ENCODE measurements around the gene SLC9A6.
"Not testable (repeated sequence)": the region's sequence is repeated elsewhere in the genome, so short reads cannot be mapped to it uniquely, and the experiment has no call there.

Gene SLC9A6

DNA sequence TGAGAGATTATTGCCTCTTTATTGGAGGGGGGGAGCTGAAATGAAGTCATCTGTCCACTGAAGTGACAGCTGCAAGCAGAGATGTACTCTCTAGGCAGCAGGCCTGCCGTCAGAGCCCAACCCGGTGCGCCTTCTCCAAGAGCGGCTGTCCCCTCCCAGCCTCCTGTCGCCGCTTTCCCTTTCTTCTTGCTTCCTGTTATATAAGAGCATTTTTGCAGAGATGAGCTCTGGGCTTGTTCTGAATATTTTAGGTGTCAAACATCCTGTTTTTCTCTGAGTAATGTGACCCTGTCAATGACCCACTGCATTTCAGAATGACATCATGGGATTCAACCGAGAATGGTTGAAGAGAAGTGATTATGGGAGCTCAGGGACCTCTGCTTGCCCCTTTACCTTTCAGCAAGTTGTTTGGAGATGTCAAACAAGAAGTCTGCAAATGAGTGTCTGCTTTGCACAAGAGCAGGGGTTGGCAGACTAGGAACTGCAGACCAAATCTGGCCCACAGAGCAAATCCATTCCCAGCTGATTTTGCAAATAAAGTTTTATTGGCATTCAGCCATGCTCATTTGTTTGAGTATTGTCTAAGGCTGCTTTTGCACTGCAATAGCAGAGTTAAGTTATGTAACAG is 79.9 kb downstream of the SLC9A6 start:
- no peak for DNase-seq

DNA sequence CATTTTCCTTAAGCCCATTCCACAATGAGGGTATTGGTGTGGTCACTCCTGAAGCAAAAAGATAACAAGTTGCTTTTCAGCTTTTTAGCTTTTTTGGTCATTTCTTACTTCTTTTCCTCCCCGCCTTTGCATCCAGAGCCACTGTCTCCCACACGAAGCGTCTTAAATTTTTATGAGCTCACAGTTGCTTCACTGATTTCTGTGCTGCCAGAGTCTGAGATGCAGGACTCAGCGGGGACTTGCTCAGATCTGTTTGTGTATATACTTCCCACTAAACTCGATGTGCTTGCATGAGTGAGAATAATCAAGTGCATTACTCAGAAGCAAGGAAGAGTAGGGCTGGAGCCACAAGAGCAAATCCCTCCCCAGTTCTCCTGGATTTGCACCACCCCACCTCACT is 81.9 kb downstream of the SLC9A6 start:
- DNase-seq: no peak

DNA sequence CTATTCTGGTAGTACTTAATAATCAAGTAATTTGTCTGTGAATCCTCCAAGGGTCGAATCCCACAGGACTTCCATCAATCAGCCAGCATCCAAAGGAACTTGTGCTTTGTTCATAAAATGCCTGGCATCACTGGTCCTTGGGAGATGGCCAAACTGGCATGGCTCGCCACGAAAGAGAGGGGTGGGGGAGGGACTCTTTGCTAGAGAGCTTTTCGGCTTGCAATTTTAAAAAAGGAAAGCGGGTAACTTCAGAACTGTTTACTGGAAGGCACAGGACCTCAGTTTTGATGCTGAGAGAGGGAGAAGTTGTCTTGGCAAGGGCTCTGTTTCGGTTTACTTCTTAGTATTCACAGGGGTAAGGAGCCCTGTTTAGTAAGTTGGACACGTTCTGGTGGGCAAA is 82.7 kb downstream of the SLC9A6 start:
- peak; percentile 12 to 13 for DNase-seq

DNA sequence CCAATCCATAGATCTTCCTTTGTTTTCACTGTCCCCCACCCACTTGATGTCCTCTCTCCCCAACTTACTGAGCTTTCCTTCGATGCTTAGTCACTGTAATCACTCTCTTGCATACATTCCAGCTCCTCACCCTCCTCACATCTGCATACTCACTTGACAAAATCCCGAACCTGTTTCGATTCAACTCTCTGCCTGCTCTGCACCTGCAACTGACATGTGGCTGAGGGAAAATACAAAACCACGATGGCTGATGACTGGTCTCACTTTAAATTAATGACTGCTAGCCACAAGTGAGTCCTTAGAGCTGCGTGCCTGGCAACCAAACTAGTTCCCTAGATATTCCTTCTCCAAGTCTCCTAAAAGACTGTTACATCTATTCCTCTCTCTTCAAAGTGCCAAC is 91.7 kb downstream of the SLC9A6 start:
- DNase-seq: no peak

DNA sequence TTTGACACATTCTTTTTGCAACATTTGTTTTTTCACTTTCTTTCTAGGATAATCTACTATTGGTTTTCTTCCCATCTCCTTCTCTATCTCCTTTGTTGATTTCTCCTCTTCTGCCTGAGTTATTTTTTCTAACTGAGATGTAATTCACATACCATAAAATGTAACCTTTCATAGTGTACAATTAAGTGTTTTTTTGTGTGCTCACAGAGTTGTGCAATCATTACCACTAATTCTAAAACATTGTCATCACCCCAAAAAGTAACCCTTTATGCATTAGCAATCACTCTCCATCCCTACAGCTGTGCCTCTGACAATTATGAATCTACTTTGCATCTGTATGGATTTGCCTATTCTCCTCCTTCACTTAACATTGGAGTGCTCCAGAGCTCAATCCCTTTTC is 95.5 kb downstream of the SLC9A6 start:
- no peak for DNase-seq

DNA sequence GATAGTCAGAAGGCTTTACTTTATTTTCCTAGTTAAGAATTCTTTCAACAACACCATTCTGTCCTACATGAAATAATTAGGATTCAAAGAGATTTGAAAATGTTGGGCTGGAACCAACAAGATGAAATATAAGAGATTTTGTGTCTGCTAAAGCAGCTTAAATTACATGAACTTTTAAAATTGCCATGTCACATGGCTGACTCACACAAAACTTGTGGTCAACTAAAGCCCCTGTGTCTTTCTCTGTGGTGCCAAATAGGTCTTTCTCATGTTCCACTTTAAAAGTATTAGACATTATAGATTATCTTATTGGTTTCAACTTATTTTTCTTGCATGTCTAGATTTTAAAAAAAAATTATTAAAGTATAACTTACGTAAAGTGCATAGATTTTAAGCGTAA is 101.3 kb downstream of the SLC9A6 start:
- no peak for DNase-seq

DNA sequence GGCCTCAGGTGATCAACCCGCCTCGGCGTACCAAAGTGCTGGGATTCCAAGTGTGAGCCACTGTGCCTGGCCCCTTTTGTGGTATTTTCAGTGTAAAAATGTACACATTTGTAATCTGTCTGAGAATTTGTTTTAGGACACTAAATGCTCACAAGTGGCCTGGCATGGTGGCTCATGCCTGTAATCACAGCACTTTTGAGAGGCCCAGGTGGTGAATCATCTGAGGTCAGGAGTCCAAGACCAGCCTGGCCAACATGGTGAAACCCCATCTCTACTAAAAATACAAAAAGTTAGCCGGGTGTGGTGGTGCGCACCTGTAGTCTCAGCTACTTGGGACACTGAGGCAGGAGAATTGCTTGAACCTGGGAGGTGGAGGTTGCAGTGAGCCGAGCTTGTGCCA is 106.7 kb downstream of the SLC9A6 start:
- DNase-seq: not testable (repeated sequence)

DNA sequence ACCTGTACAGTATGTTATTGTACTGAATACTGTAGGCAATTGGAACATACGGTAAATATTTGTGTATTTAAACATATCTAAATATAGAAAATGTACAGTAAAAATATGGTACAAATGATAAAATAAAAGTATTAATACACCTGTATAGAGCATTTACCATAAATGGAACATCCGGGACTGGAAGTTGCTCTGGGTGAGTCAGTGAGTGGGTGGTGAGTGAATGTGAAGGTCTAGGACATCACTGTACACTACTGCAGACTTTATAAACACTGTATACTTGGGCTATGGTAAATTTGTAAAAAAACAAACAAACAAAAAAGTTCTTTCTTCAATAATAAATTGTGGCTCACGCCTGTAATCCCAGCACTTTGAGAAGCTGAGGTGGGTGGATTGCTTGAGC is 109.7 kb downstream of the SLC9A6 start:
- DNase-seq: no peak
